HCT116 (cell line): ENCODE measurements around the gene HERC3. TPM values are rescaled to one million over a fixed set of nuclear protein-coding genes. Genes with fewer than 3 reads are reported as not detected.

Source experiments
- ATAC-seq: fragments of 200-7000 bp; cut with Tn5 transposase; 2 replicates; pipeline ENCODE4 v1.9.1; 2020; ENCODE audit warnings: mild to moderate bottlenecking, moderate library complexity
- BruUV-seq: library from RNA; stranded (reverse); fragments of 400-500 nt; replicated peaks from 2 replicates; lab custom pipeline; 2021; lab: Mats Ljungman, UMichigan
- CTCF ChIA-PET: fragments of 300-600 bp; sonication (Branson Sonifier 250); formaldehyde crosslinking; loops from one replicate; lab custom pipeline; 2021; ENCODE audit warnings: antibody characterized with exemption; lab: Charles Lee
- POLR2A ChIA-PET: fragments of 300-600, 350-600 bp; sonication (Branson Sonifier 250); formaldehyde crosslinking; loops from one replicate; lab custom pipeline; 2021; ENCODE audit warnings: antibody characterized with exemption; lab: Charles Lee
- RAD21 ChIA-PET, 2 experiments: fragments of 300-600 bp; sonication (Branson Sonifier 250); formaldehyde crosslinking; loops; one replicate each; lab custom pipeline; 2023; ENCODE audit warnings: low total read pairs in 2 of 2; ENCODE audit not compliant: uncharacterized antibody in 2 of 2, unreplicated experiment in 2 of 2, low non-redundant PET in 1 of 2; lab: Charles Lee
- DNase-seq: peaks from one replicate; pipeline ENCODE4 v3.0.0-alpha.2; 2010; ENCODE audit warnings: low read depth, low spot score
- H2AFZ ChIP-seq: fragments of 200-600 bp; shearing (Covaris generic), sonication (generic); 2 replicates; pipeline ENCODE4 v1.6.1; 2017; ENCODE audit warnings: low read depth, mixed run types, mixed read lengths, antibody characterized with exemption, low read length; ENCODE audit not compliant: poor library complexity, severe bottlenecking
- H3K27ac ChIP-seq: 2 replicates; pipeline ENCODE4 v1.5.1; 2012; ENCODE audit warnings: low read depth, low read length
- H3K27me3 ChIP-seq: fragments of 200-600 bp; sonication (generic); 2 replicates; pipeline ENCODE4 v1.6.1; 2016; ENCODE audit warnings: mixed run types, low read length, mixed read lengths; ENCODE audit not compliant: insufficient read depth
- H3K36me3 ChIP-seq, 2 experiments: fragments of 200-500 bp in 1 of 2; fragments of 200-600 bp in 1 of 2; sonication (Bioruptor generic) in 1 of 2; sonication (generic) in 1 of 2; 2 replicates each; pipeline versions ENCODE4 v1.5.1 to v1.6.1; 2014 to 2016; ENCODE audit warnings: low read length in 2 of 2, inconsistent platforms in 1 of 2, mixed read lengths in 1 of 2, mixed run types in 1 of 2; ENCODE audit not compliant: insufficient read depth in 2 of 2, control insufficient read depth in 1 of 2
- H3K4me1 ChIP-seq, 2 experiments: fragments of 200-600 bp in 1 of 2; sonication (generic) in 1 of 2; 2 replicates each; pipeline versions ENCODE4 v1.5.1 to v1.6.1; 2012 to 2017; ENCODE audit warnings: low read length in 2 of 2, inconsistent platforms in 1 of 2, mild to moderate bottlenecking in 1 of 2, mixed read lengths in 1 of 2, mixed run types in 1 of 2, moderate library complexity in 1 of 2; ENCODE audit not compliant: insufficient read depth in 2 of 2, control insufficient read depth in 1 of 2
- H3K4me2 ChIP-seq: fragments of 200-600 bp; sonication (generic); 2 replicates; pipeline ENCODE4 v1.6.1; 2017; ENCODE audit warnings: mixed run types, low read length, mixed read lengths
- H3K4me3 ChIP-seq, 2 experiments: fragments of 200-600 bp in 1 of 2; sonication (generic) in 1 of 2; replicated peaks in 1 of 2; 2 replicates each; pipeline ENCODE4 v1.5.1; 2011 to 2016; ENCODE audit warnings: low read length in 2 of 2, control low read depth in 1 of 2, low read depth in 1 of 2, mild to moderate bottlenecking in 1 of 2, mixed read lengths in 1 of 2, mixed run types in 1 of 2
- H3K79me2 ChIP-seq: fragments of 200-600 bp; sonication (generic); 2 replicates; pipeline ENCODE4 v1.6.1; 2017; ENCODE audit warnings: mild to moderate bottlenecking, mixed run types, low read length, moderate library complexity, mixed read lengths; ENCODE audit not compliant: insufficient read depth
- H3K9ac ChIP-seq: fragments of 200-600 bp; sonication (generic); 2 replicates; pipeline ENCODE4 v1.6.1; 2016; ENCODE audit warnings: low read length, mixed read lengths
- H3K9me2 ChIP-seq: fragments of 200-600 bp; sonication (generic), shearing (Covaris generic); 2 replicates; pipeline ENCODE4 v1.6.1; 2017; ENCODE audit warnings: mixed run types, mild to moderate bottlenecking, moderate library complexity; ENCODE audit not compliant: insufficient read depth
- H3K9me3 ChIP-seq, 2 experiments: fragments of 200-500 bp in 1 of 2; fragments of 200-600 bp in 1 of 2; sonication (Bioruptor generic) in 1 of 2; sonication (generic) in 1 of 2; 2 replicates each; pipeline ENCODE4 v1.6.1; 2014 to 2017; ENCODE audit warnings: low read length in 2 of 2, mixed read lengths in 2 of 2, inconsistent platforms in 1 of 2, low read depth in 1 of 2, mild to moderate bottlenecking in 1 of 2, mixed run types in 1 of 2, moderate library complexity in 1 of 2; ENCODE audit not compliant: control insufficient read depth in 1 of 2, insufficient read depth in 1 of 2
- H4K20me1 ChIP-seq: fragments of 200-600 bp; sonication (generic), shearing (Covaris generic); 2 replicates; pipeline ENCODE4 v1.6.1; 2017; ENCODE audit warnings: mixed run types, mild to moderate bottlenecking, moderate library complexity; ENCODE audit not compliant: insufficient read depth
- ATF3 ChIP-seq: IDR thresholded peaks from 2 replicates; pipeline ENCODE4 v1.6.1; 2012
- CBX3 ChIP-seq: IDR thresholded peaks from 2 replicates; pipeline ENCODE4 v1.6.1; 2012; ENCODE audit warnings: low read depth
- CEBPB ChIP-seq: IDR thresholded peaks from 2 replicates; pipeline ENCODE4 v1.6.1; 2012; ENCODE audit warnings: low read depth
- CTCF ChIP-seq, 3 experiments: fragments of 200-600 bp in 1 of 3; sonication (generic) in 1 of 3; IDR thresholded peaks in 2 of 3; conservative IDR thresholded peaks in 1 of 3; 2 replicates each; pipeline ENCODE4 v1.5.1; 2012 to 2017; ENCODE audit warnings: low read depth in 2 of 3, low read length in 2 of 3, antibody characterized with exemption in 1 of 3, borderline replicate concordance in 1 of 3, control low read depth in 1 of 3, mild to moderate bottlenecking in 1 of 3, mixed read lengths in 1 of 3, mixed run types in 1 of 3, moderate library complexity in 1 of 3; ENCODE audit not compliant: insufficient read depth in 1 of 3
- EGR1 ChIP-seq: IDR thresholded peaks from 2 replicates; pipeline ENCODE4 v1.6.1; 2012; ENCODE audit warnings: low read depth
- EZH2 ChIP-seq: fragments of 200-600 bp; sonication (generic); IDR thresholded peaks from 2 replicates; pipeline ENCODE4 v1.6.1; 2017; ENCODE audit warnings: antibody characterized with exemption, mixed run types
- EZH2phosphoT487 ChIP-seq: fragments of 200-600 bp; IDR thresholded peaks from 2 replicates; pipeline ENCODE4 v1.6.1; 2018; ENCODE audit warnings: antibody characterized with exemption, borderline replicate concordance
- FOSL1 ChIP-seq: IDR thresholded peaks from 2 replicates; pipeline ENCODE4 v1.6.1; 2012; ENCODE audit warnings: low read depth
- JUND ChIP-seq: IDR thresholded peaks from 2 replicates; pipeline ENCODE4 v1.6.1; 2012
- MAX ChIP-seq: IDR thresholded peaks from 2 replicates; pipeline ENCODE4 v1.6.1; 2012
- POLR2A ChIP-seq: IDR thresholded peaks from 2 replicates; pipeline ENCODE4 v1.7.0; 2011; ENCODE audit warnings: borderline replicate concordance; ENCODE audit not compliant: insufficient read depth, insufficient read length; ENCODE audit errors: extremely low read depth
- POLR2AphosphoS5 ChIP-seq: IDR thresholded peaks from 2 replicates; pipeline ENCODE4 v1.6.1; 2011; ENCODE audit warnings: mild to moderate bottlenecking, low read depth, low read length, moderate library complexity
- RAD21 ChIP-seq: IDR thresholded peaks from 2 replicates; pipeline ENCODE4 v1.6.1; 2012; ENCODE audit warnings: low read depth, mild to moderate bottlenecking
- SIN3A ChIP-seq: IDR thresholded peaks from 2 replicates; pipeline ENCODE4 v1.6.1; 2012; ENCODE audit warnings: low read depth
- SP1 ChIP-seq: IDR thresholded peaks from 2 replicates; pipeline ENCODE4 v1.6.1; 2012; ENCODE audit warnings: low read depth
- SRF ChIP-seq: IDR thresholded peaks from 2 replicates; pipeline ENCODE4 v1.6.1; 2012; ENCODE audit warnings: low read depth
- YY1 ChIP-seq: IDR thresholded peaks from 2 replicates; pipeline ENCODE4 v1.6.1; 2011; ENCODE audit warnings: low read length, low read depth, moderate library complexity, mild to moderate bottlenecking; ENCODE audit not compliant: insufficient replicate concordance; ENCODE audit errors: extremely low read depth
- ZBTB33 ChIP-seq: IDR thresholded peaks from 2 replicates; pipeline ENCODE4 v1.6.1; 2011; ENCODE audit warnings: mild to moderate bottlenecking, low read length, moderate library complexity; ENCODE audit not compliant: insufficient replicate concordance; ENCODE audit errors: extremely low read depth
- ZNF274 ChIP-seq: fragments of 200-500 bp; sonication (Bioruptor generic); IDR thresholded peaks from 2 replicates; pipeline ENCODE4 v1.6.1; 2014; ENCODE audit warnings: mild to moderate bottlenecking, low read depth, low read length, inconsistent platforms
- intact Hi-C: fragments of 100-400 bp; cut with micrococcal nuclease; formaldehyde crosslinking; loops from 2 replicates; pipeline ENCODE4 v1.10.0; 2022
- total RNA-seq: library from RNA; stranded (reverse); gene quantifications from one replicate; pipeline ENCODE4 v1.2.1, GENCODE V29; 2021; ENCODE audit not compliant: unreplicated experiment

Gene HERC3
- total RNA-seq, 1 experiment from 2014 or later, result 10.8 TPM

- H3K36me3 ChIP-seq, result no peaks in the 10 kb centered on the region
- no peaks in the 10 kb centered on the region for H4K20me1 ChIP-seq
- no peaks in the 10 kb centered on the region; the same call in 1 of the 2 replicates for H3K9me2 ChIP-seq
- DNase-seq (no peak), ATAC-seq (no peak)
- TF ChIP-seq SRF (no peak), EZH2phosphoT487 (no peak)
- BruUV-seq, result no TSS peak
- ChIA-PET RAD21 (no interaction called here), POLR2A (no interaction called here), CTCF (no interaction called here)
- H2AFZ ChIP-seq, result no peak overlapping the region
- no peaks in the 10 kb centered on the region for H3K27me3 ChIP-seq
- H3K9me3 ChIP-seq, result no peaks in the 10 kb centered on the region
- peaks cover 0 to 8% of the 10 kb centered on the region in 2 experiments; a peak in 2 of 4 replicates for H3K4me1 ChIP-seq
- no peak overlapping the region for H3K9ac ChIP-seq
- H3K79me2 ChIP-seq, result no peaks in the 10 kb centered on the region
- H3K27ac ChIP-seq, result no peak overlapping the region
- H3K4me2 ChIP-seq, result no peak overlapping the region
- intact Hi-C loops, result no loop called here
- H3K4me3 ChIP-seq, result no peak overlapping the region
Observed at GRCh38 chr4:88605736-88606135, 13.5 kb downstream of the HERC3 start.

GRCh38 chr4:88606832-88607231, 14.6 kb downstream of the HERC3 start:
- intact Hi-C loops, result no loop called here
- no peak overlapping the region for H3K4me2 ChIP-seq
- H2AFZ ChIP-seq, result no peak overlapping the region
- no peaks in the 10 kb centered on the region for H3K79me2 ChIP-seq
- no TSS peak for BruUV-seq
- no peak overlapping the region for H3K27ac ChIP-seq
- no peaks in the 10 kb centered on the region; the same call in 1 of the 2 replicates for H3K9me2 ChIP-seq
- H3K36me3 ChIP-seq, result no peaks in the 10 kb centered on the region
- DNase-seq, result no peak
- no peak overlapping the region for H3K4me3 ChIP-seq
- no peaks in the 10 kb centered on the region for H4K20me1 ChIP-seq
- H3K4me1 ChIP-seq, result peaks cover 4 to 19% of the 10 kb centered on the region in 2 experiments
- H3K27me3 ChIP-seq, result no peaks in the 10 kb centered on the region
- RAD21 ChIA-PET, result no interaction called here
- TF ChIP-seq RAD21 (no peak), POLR2A (no peak), SP1 (no peak), CEBPB (no peak), SIN3A (no peak), YY1 (no peak), ZNF274 (no peak), CBX3 (no peak), POLR2AphosphoS5 (no peak), EZH2phosphoT487 (no peak), ZBTB33 (no peak), FOSL1 (no peak), SRF (no peak), CTCF (IDR thresholded peaks at IDR 0.05 in 2 of 3, conservative IDR thresholded peaks at IDR 0.05 in 1 of 3; ENCODE audit: borderline replicate concordance in 1 of 3, insufficient read depth in 1 of 3, low read depth in 2 of 3, low read length in 2 of 3) (no peak), MAX (no peak), EGR1 (no peak), EZH2 (no peak), ATF3 (no peak), JUND (no peak)
- ATAC-seq, result no peak
- no peak overlapping the region for H3K9ac ChIP-seq
- CTCF ChIA-PET, result no interaction called here
- no peaks in the 10 kb centered on the region for H3K9me3 ChIP-seq
- POLR2A ChIA-PET, result no interaction called here
